Measurements from ENCODE around the gene RECQL5. TPM values are rescaled to one million over a fixed set of nuclear protein-coding genes. Genes with fewer than 3 reads are reported as not detected.

The RECQL5 gene
- total RNA-seq, 4 donors from 2014 or later = 25.1 to 82.8 (median 34.0) TPM

DNA sequence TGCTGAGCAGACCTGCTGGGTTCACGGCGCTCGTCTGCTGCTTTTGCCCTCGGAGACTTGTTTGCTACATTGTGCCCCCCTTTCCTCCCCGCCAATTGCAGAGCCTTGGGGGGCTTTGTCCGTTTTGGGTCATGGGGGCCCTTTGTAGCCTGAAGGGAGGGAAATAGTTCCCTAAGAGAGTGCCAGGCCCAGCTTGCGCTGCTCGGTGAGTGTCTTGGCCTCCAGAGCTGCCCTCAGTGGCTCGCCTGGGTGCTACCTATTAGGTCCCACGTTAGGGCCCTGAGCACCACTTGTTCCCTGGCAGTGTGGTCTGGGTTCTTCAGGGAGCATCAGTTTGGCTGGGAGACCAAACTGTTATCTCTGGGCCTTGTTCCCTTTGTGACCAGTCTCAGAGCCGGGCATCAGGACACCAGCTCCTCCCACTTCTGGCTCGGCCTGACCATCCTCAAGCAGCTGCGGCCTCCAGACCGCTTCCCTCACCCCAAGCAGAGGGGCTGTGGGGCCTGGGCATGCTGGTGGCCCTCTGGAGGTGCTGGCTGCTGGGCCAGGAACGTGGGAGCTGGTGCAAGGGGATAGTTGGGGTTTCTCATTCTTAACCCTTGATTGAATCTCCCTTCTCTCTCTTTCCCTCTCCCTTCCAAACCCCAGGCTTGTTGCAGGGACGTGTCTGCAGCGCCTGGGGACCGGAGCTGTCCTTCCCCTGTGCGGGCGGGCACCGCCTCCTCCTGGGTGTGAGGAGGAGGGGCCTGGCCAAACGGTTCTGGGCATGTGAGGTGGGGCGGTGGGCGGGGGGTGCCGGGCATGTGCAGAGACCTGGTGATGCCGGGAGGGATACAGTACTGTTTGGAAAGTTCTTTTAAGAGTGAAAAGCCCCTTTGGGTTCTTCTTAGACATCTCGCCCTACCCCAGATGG, 38.3 kb upstream of the RECQL5 start:
- WGBS, 2 donors = 71 to 81% methylated on average over 6 to 9 of the region's 27 CpGs
- Histone ChIP-seq H3K4me3 (no peak overlapping the region), H3K9me3 (no peaks in the 10 kb centered on the region), H3K27me3 (no peaks in the 10 kb centered on the region), H3K4me1 (peaks cover 21 to 56% (median 35%) of the 10 kb centered on the region in 3 donors), H3K27ac (peak overlapping the region in 2 of 4 donors; percentile 16 to 17), H3K36me3 (peaks cover 39 to 89% (median 47%) of the 10 kb centered on the region in 3 donors)
- DNase-seq = no peak
- intact Hi-C loops (cut with DNase I) = no loop called here
- no peak for TF ChIP-seq POLR2A (IDR thresholded peaks at IDR 0.05)
- TF ChIP-seq CTCF (IDR thresholded peaks at IDR 0.05) = no peak

DNA sequence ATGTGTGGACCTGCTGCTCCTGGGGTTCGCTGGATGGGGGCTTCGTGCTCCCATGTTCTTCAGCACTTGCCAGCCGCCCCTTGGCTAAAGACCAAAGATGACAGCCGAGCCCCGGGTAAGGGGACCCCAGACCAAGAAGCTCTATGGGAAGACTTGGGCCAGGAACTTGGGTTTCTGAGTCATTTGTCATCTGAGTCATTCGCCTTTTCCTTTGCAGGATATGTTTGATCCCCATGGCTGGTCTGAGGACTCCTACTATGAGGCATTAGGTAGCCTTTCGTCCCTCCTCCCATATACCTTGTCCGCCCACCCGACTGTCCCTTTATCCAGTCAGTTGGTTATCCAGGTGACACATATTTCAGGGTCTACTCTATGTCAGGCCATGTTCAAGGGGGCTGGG, 36.6 kb upstream of the RECQL5 start:
- 88 to 89% methylated on average over 4 to 9 of the region's 9 CpGs for WGBS, 2 donors
- TF ChIP-seq CTCF (IDR thresholded peaks at IDR 0.05) (no peak), POLR2A (IDR thresholded peaks at IDR 0.05) (no peak)
- intact Hi-C loops (cut with DNase I) = no loop called here
- no peak for DNase-seq
- H3K4me3 ChIP-seq = no peak overlapping the region
- peaks cover 21 to 72% (median 51%) of the 10 kb centered on the region in 3 donors for H3K4me1 ChIP-seq
- H3K27ac ChIP-seq = peak overlapping the region in 1 of 4 donors; percentile 92
- peaks cover 39 to 98% (median 52%) of the 10 kb centered on the region in 3 donors for H3K36me3 ChIP-seq
- H3K9me3 ChIP-seq = no peaks in the 10 kb centered on the region
- no peaks in the 10 kb centered on the region for H3K27me3 ChIP-seq

GRCh38 chr17:75703191-75703590, 36.2 kb upstream of the RECQL5 start:
- DNase-seq = no peak
- intact Hi-C loops (cut with DNase I) = no loop called here
- Histone ChIP-seq H3K4me3 (no peak overlapping the region), H3K36me3 (peaks cover 39 to 96% (median 52%) of the 10 kb centered on the region in 3 donors), H3K9me3 (no peaks in the 10 kb centered on the region), H3K27me3 (no peaks in the 10 kb centered on the region), H3K27ac (peak overlapping the region in 2 of 4 donors; percentile 29 to 92), H3K4me1 (peaks cover 21 to 76% (median 55%) of the 10 kb centered on the region in 3 donors)
- TF ChIP-seq POLR2A (IDR thresholded peaks at IDR 0.05) = no peak
- no peak for TF ChIP-seq CTCF (IDR thresholded peaks at IDR 0.05)
- 84 to 95% methylated on average over 4 to 12 of the region's 12 CpGs for whole genome bisulfite sequencing, 2 donors

DNA sequence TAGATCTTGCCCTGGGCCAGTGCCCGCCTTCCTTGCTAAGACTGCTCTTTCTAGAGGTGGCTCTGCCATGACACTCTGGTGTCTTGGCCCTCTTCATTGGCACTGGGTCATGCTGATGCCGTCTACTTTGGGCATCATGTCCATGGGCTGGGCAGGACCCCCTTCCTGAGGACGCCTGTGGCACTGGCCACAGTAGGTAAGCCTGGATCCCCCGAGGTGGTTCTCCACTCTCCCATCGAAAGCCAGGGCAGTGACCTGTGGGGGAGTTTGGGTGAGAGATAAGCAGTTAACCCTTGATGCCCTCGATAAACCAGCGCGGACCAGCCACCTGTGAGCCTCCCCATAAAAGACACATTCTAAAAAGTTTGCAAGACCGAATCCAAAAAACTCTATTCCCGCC, 34.3 kb upstream of the RECQL5 start:
- peaks cover 31 to 77% (median 47%) of the 10 kb centered on the region in 3 donors for H3K36me3 ChIP-seq
- TF ChIP-seq CTCF (IDR thresholded peaks at IDR 0.05) (no peak), POLR2A (IDR thresholded peaks at IDR 0.05) (no peak)
- peaks cover 25 to 76% (median 55%) of the 10 kb centered on the region in 3 donors for H3K4me1 ChIP-seq
- no peak overlapping the region for H3K4me3 ChIP-seq
- intact Hi-C loops (cut with DNase I) = no loop called here
- no peaks in the 10 kb centered on the region for H3K27me3 ChIP-seq
- no peaks in the 10 kb centered on the region for H3K9me3 ChIP-seq
- no peak for DNase-seq
- peak overlapping the region; percentile 83 to 92 (median 86) for H3K27ac ChIP-seq
- 86 to 98% methylated on average over 5 to 10 of the region's 10 CpGs for WGBS, 2 donors

GRCh38 chr17:75698659-75699058, 31.7 kb upstream of the RECQL5 start:
- DNase-seq = no peak
- WGBS, 2 donors = 83 to 90% methylated on average over 3 of the region's 3 CpGs
- Histone ChIP-seq H3K9me3 (no peaks in the 10 kb centered on the region), H3K27ac (peak overlapping the region; percentile 83 to 92 (median 86)), H3K4me1 (peaks cover 44 to 86% (median 76%) of the 10 kb centered on the region in 3 donors), H3K27me3 (no peaks in the 10 kb centered on the region), H3K4me3 (no peak overlapping the region), H3K36me3 (peaks cover 12 to 71% (median 32%) of the 10 kb centered on the region in 3 donors)
- intact Hi-C loops (cut with DNase I) = no loop called here
- no peak for TF ChIP-seq POLR2A (IDR thresholded peaks at IDR 0.05)
- TF ChIP-seq CTCF (IDR thresholded peaks at IDR 0.05) = no peak
